Endothelial cell of umbilical vein (primary cell): ENCODE data around the gene INAVA. TPM values are rescaled to one million over a fixed set of nuclear protein-coding genes. Genes with fewer than 3 reads are reported as not detected.

ENCODE experiments used
- BruUV-seq: library from RNA; stranded (reverse); fragments of 400-500 nt; replicated peaks from 2 replicates; lab custom pipeline; 2021; lab: Mats Ljungman, UMichigan
- CTCF ChIA-PET: fragments of 300-600, 350-600 bp; sonication (Branson Sonifier 250); formaldehyde crosslinking; loops from one replicate; lab custom pipeline; 2021; ENCODE audit warnings: antibody characterized with exemption, inconsistent platforms; lab: Charles Lee
- POLR2A ChIA-PET: fragments of 300-600, 350-600 bp; sonication (Branson Sonifier 250); formaldehyde crosslinking; loops from one replicate; lab custom pipeline; 2021; ENCODE audit warnings: antibody characterized with exemption, inconsistent platforms; lab: Charles Lee
- DNase-seq: peaks from one replicate; pipeline ENCODE4 v3.0.0-alpha.2; 2011; ENCODE audit warnings: low read depth, low spot score
- FAIRE-seq: peaks from 2 replicates; lab custom pipeline; 2011; peaks lifted over from hg19 to GRCh38; lab: Jason Lieb, UNC
- H2AFZ ChIP-seq: 2 replicates; pipeline ENCODE4 v1.6.0; 2012; ENCODE audit warnings: low read depth, low read length, control low read depth, inconsistent platforms
- H3K27ac ChIP-seq: 2 replicates; pipeline ENCODE4 v1.5.1; 2011; ENCODE audit warnings: low read depth, mild to moderate bottlenecking, control low read depth, low read length, moderate library complexity; ENCODE audit not compliant: insufficient read depth
- H3K27me3 ChIP-seq, 2 experiments: 2 replicates each; pipeline versions ENCODE4 v1.6.0 to v1.6.1; 2011; ENCODE audit warnings: low read length in 2 of 2, mixed read lengths in 1 of 2; ENCODE audit not compliant: control insufficient read depth in 2 of 2, insufficient read depth in 2 of 2
- H3K36me3 ChIP-seq, 2 experiments: 2 replicates in 1 of 2; 3 replicates in 1 of 2; pipeline ENCODE4 v1.5.1; 2011; ENCODE audit warnings: low read length in 2 of 2, mild to moderate bottlenecking in 1 of 2, moderate library complexity in 1 of 2; ENCODE audit not compliant: control insufficient read depth in 2 of 2, insufficient read depth in 2 of 2; ENCODE audit errors: extremely low read depth in 1 of 2
- H3K4me1 ChIP-seq: 3 replicates; pipeline ENCODE4 v1.5.1; 2011; ENCODE audit warnings: mild to moderate bottlenecking, low read length; ENCODE audit not compliant: control insufficient read depth, insufficient read depth; ENCODE audit errors: extremely low read depth
- H3K4me2 ChIP-seq: 2 replicates; pipeline ENCODE4 v1.6.1; 2011; ENCODE audit warnings: low read length, control low read depth, mixed read lengths; ENCODE audit not compliant: insufficient read depth
- H3K4me3 ChIP-seq, 3 experiments: fragments of 200-600 bp in 1 of 3; sonication (generic), shearing (Covaris generic) in 1 of 3; replicated peaks in 1 of 3; 2 replicates each; pipeline ENCODE4 v1.5.1; 2011 to 2016; ENCODE audit warnings: control low read depth in 3 of 3, low read length in 3 of 3, mild to moderate bottlenecking in 2 of 3, inconsistent platforms in 1 of 3, low read depth in 1 of 3, moderate library complexity in 1 of 3; ENCODE audit not compliant: insufficient read depth in 1 of 3
- H3K79me2 ChIP-seq: 2 replicates; pipeline ENCODE4 v1.6.0; 2012; ENCODE audit warnings: low read length, inconsistent platforms; ENCODE audit not compliant: control insufficient read depth, insufficient read depth
- H3K9ac ChIP-seq: replicated peaks from 2 replicates; pipeline ENCODE3; 2011; ENCODE audit warnings: low read length, control low read depth; ENCODE audit not compliant: insufficient read depth; ENCODE audit errors: extremely low read depth
- H3K9me1 ChIP-seq: replicated peaks from 3 replicates; pipeline ENCODE4 v1.6.0; 2011; ENCODE audit warnings: mild to moderate bottlenecking, low read length; ENCODE audit not compliant: control insufficient read depth, insufficient read depth; ENCODE audit errors: extremely low read depth
- H3K9me3 ChIP-seq: replicated peaks from 2 replicates; pipeline ENCODE4 v1.5.1; 2012; ENCODE audit warnings: low read length, inconsistent platforms; ENCODE audit not compliant: control insufficient read depth, insufficient read depth
- H4K20me1 ChIP-seq: replicated peaks from 2 replicates; pipeline ENCODE3; 2011; ENCODE audit warnings: mild to moderate bottlenecking, low read length; ENCODE audit not compliant: control insufficient read depth, insufficient read depth; ENCODE audit errors: extremely low read depth
- EZH2 ChIP-seq: IDR thresholded peaks from 2 replicates; pipeline ENCODE4 v1.6.1; 2012; ENCODE audit warnings: borderline replicate concordance, low read depth, mild to moderate bottlenecking, moderate library complexity, low read length, inconsistent platforms; ENCODE audit not compliant: severe bottlenecking
- FOS ChIP-seq: IDR thresholded peaks from 2 replicates; pipeline ENCODE4 v1.6.1; 2011; ENCODE audit warnings: mild to moderate bottlenecking, low read length, moderate library complexity, borderline replicate concordance; ENCODE audit not compliant: insufficient read depth
- GATA2 ChIP-seq: IDR thresholded peaks from 2 replicates; pipeline ENCODE4 v1.7.0; 2011; ENCODE audit warnings: low read depth, mild to moderate bottlenecking, moderate library complexity, mixed read lengths, low read length; ENCODE audit not compliant: insufficient read length, insufficient read depth
- JUN ChIP-seq: IDR thresholded peaks from 2 replicates; pipeline ENCODE4 v1.6.1; 2011; ENCODE audit warnings: borderline replicate concordance, low read depth; ENCODE audit not compliant: insufficient read length, insufficient read depth
- MYC ChIP-seq: IDR thresholded peaks from one replicate; pipeline ENCODE4 v1.6.1; 2011; ENCODE audit warnings: mild to moderate bottlenecking, low read depth, low read length
- POLR2A ChIP-seq: IDR thresholded peaks from 2 replicates; pipeline ENCODE4 v1.6.1; 2012; ENCODE audit warnings: low read depth, mild to moderate bottlenecking, control low read depth, low read length
- POLR2AphosphoS5 ChIP-seq: IDR thresholded peaks from 2 replicates; pipeline ENCODE4 v1.6.1; 2012; ENCODE audit warnings: low read depth, mild to moderate bottlenecking, control low read depth, low read length, moderate library complexity; ENCODE audit not compliant: insufficient read depth
- dilution Hi-C: fragments of 300-500 bp; cut with MboI; formaldehyde crosslinking; loops from one replicate; pipeline ENCODE4 v1.15.0; 2019; ENCODE audit warnings: low sequenced_read_pairs; ENCODE audit not compliant: extremely low pct_ligation_motif_present
- intact Hi-C: fragments of 100-400 bp; cut with micrococcal nuclease; formaldehyde crosslinking; loops from one replicate; pipeline ENCODE4 v1.10.0; 2022
- polyA plus RNA-seq, 4 experiments: library from polyadenylated mRNA; depleted of rRNA in 3 of 4; stranded (reverse) in 3 of 4; unstranded in 1 of 4; fragments of >200 nt; gene quantifications; 2 replicates each; pipeline versions ENCODE4 v1.2.1 to v1.2.3, GENCODE V29; 2011 to 2012; ENCODE audit warnings: missing spikeins in 1 of 4
- total RNA-seq: library from RNA; stranded (reverse); gene quantifications from 2 replicates; pipeline ENCODE4 v1.2.3, GENCODE V29; 2021
- TF ChIP-seq, protein P1 (sequence below): IDR thresholded peaks from 2 replicates; pipeline ENCODE4 v1.6.1; 2011; ENCODE audit not compliant: insufficient read depth, insufficient read length
- TF ChIP-seq, protein P2 (sequence below), 2 donors: IDR thresholded peaks; 1 replicate in 1 of 2; 2 replicates in 1 of 2; pipeline ENCODE4 v1.5.1; 2011; ENCODE audit warnings: low read length in 2 of 2, mild to moderate bottlenecking in 2 of 2, moderate library complexity in 2 of 2, control low read depth in 1 of 2, inconsistent platforms in 1 of 2, low read depth in 1 of 2; ENCODE audit not compliant: insufficient read depth in 1 of 2; ENCODE audit errors: extremely low read depth in 1 of 2

Gene INAVA
- total and polyA plus RNA-seq, 2 donors (not counting 3 experiments of a cell fraction or from before 2014, with no cell fraction given), result 0.42 TPM; not detected in 1

DNA sequence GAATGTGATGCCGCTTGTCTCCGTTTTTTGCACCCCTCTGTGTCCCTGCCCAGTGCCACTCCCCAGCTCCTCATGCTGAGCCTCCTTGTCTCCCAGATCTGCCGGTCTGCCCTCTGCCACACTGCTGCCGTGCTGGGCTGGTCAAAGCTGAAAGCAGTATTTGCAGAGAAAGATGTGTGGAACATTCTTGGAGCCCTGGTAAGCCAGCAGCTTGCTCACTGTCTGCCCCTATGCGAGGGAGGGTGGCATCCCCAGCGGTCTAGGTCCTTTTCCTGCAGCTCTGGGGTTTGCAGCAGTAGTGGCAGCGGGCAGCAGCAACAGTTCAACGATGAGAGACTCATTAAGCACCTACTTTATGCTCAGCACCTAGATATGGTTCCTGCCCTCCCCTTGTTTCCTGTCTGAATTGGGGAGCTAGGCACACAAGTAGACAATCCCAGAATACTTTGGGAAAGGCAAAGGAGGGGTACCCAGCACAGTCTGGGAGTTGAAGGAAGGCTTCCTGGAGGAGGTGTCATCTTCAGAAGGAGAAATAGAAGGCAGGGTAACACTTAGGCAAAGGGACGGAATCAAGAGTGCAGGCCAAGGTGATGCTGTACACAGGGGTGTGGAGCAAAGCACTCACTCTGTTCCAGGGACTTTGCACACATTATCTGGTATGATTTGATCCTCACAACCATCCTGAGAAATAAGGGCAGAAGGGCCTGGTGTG, 65.7 kb downstream of the INAVA start:
- Histone ChIP-seq H3K4me3 (no peak overlapping the region), H3K27me3 (no peaks in the 10 kb centered on the region), H3K27ac (no peak overlapping the region), H3K4me2 (no peak overlapping the region), H2AFZ (no peak overlapping the region), H3K4me1 (no peaks in the 10 kb centered on the region), H3K79me2 (no peaks in the 10 kb centered on the region), H4K20me1 (no peaks in the 10 kb centered on the region), H3K9me1 (no peaks in the 10 kb centered on the region), H3K9me3 (no peaks in the 10 kb centered on the region), H3K36me3 (no peaks in the 10 kb centered on the region), H3K9ac (no peak overlapping the region)
- TF ChIP-seq, protein P1, sequence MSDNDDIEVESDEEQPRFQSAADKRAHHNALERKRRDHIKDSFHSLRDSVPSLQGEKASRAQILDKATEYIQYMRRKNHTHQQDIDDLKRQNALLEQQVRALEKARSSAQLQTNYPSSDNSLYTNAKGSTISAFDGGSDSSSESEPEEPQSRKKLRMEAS, result no peak
- TF ChIP-seq POLR2A (no peak), JUN (no peak), FOS (no peak), POLR2AphosphoS5 (no peak), EZH2 (no peak), GATA2 (no peak), MYC (no peak)
- TF ChIP-seq, protein P2, sequence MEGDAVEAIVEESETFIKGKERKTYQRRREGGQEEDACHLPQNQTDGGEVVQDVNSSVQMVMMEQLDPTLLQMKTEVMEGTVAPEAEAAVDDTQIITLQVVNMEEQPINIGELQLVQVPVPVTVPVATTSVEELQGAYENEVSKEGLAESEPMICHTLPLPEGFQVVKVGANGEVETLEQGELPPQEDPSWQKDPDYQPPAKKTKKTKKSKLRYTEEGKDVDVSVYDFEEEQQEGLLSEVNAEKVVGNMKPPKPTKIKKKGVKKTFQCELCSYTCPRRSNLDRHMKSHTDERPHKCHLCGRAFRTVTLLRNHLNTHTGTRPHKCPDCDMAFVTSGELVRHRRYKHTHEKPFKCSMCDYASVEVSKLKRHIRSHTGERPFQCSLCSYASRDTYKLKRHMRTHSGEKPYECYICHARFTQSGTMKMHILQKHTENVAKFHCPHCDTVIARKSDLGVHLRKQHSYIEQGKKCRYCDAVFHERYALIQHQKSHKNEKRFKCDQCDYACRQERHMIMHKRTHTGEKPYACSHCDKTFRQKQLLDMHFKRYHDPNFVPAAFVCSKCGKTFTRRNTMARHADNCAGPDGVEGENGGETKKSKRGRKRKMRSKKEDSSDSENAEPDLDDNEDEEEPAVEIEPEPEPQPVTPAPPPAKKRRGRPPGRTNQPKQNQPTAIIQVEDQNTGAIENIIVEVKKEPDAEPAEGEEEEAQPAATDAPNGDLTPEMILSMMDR (IDR thresholded peaks at IDR 0.05; ENCODE audit: extremely low read depth in 1 of 2, insufficient read depth in 1 of 2, low read depth in 1 of 2, low read length in 2 of 2), result no peak
- FAIRE-seq (no peak), DNase-seq (no peak)
- ChIA-PET CTCF (interaction anchor here (0.6 to 2.2 kb wide), 2 partner anchors 11 to 69 kb away, joined by 3 to 10 read pairs; no protein-coding TSS in a partner anchor), POLR2A (no interaction called here)
- BruUV-seq, result no TSS peak
- dilution Hi-C loops (no loop called here), intact Hi-C loops (no loop called here)
